ENCODE results near the gene CLNS1A. TPM values are rescaled to one million over a fixed set of nuclear protein-coding genes. Genes with fewer than 3 reads are reported as not detected.

The CLNS1A gene
- polyA plus RNA-seq, 1 donor (not counting 4 experiments of a cell fraction or from before 2014, with no cell fraction given): 208 TPM

DNA sequence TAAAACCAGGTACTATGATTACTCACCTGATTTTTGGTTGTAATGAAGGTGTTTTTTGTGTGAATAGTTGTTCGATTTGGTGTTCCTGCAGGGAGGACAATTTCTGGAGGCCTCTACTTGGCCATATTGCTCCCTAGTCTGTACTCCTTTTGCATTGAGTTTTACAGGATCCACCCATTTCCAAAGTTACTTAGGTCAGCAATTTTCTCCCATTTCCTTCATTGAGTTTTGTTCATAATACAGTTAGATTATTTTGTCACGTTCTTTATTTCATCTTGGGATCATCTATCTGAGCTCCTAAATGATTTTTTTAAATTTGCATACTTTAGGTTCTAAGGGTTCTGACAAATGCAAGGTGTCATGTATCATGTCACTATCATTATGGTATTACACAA is 67.9 kb downstream of the CLNS1A start:
- no peak for FAIRE-seq
- dilution Hi-C loops (cut with MboI; ENCODE audit: extremely low pct_ligation_motif_present, low sequenced_read_pairs): no loop called here

DNA sequence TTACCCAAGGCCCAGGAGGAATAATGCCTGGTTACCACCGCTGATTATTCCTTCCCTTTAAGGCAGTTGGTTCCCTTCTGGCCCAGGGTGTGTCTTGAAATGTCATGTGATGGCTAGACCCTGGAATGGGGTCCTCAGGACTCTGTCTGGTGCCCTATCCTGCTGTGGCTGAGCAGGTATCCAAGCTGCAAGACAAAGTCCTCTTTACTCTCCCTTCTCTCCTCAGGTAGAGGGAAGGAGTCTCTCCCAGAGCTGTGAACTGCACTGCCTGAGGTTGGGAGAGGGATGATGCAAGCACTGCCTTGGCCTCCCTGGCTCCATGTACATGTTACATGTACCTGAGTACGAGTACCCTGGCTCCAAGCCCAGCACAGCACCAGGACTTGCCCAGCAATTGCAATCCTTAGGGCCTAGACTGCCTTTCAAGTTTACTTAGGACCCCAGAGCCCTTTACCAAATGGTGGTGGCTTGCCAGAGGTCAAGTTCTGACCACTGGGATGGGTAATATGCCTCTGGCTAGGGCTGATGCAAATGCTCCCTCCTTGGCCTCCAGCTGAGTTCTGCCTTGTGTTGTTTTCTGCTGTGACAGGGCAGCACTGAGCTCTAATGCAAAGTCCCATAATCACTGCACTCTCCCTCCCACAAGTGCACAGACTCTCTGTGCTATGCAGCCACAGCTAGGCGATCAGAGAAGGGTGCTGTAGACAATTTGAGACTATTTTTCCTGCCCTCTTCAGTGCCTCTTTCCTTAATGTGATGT is 68.5 kb downstream of the CLNS1A start:
- DNase-seq (ENCODE audit: low read depth, low spot score) (no peak), FAIRE-seq (no peak)
- H3K4me1 ChIP-seq (ENCODE audit: control insufficient read depth, extremely low read depth, insufficient read depth, low read length): peaks cover 3% of the 10 kb centered on the region
- H3K4me2 ChIP-seq (ENCODE audit: control insufficient read depth, extremely low read depth, insufficient read depth, low read depth, low read length): no peak overlapping the region
- H3K27me3 ChIP-seq (ENCODE audit: control insufficient read depth, extremely low read depth, insufficient read depth, low read length): no peaks in the 10 kb centered on the region
- H3K9ac ChIP-seq (ENCODE audit: control insufficient read depth, extremely low read depth, insufficient read depth, low read length): no peak overlapping the region
- H3K36me3 ChIP-seq (ENCODE audit: control insufficient read depth in 2 of 2, extremely low read depth in 1 of 2, insufficient read depth in 2 of 2, low read length in 2 of 2): no peaks in the 10 kb centered on the region
- H3K9me3 ChIP-seq (ENCODE audit: control insufficient read depth, low read depth, low read length): no peaks in the 10 kb centered on the region
- H3K79me2 ChIP-seq (ENCODE audit: control insufficient read depth, insufficient read depth, low read length): no peaks in the 10 kb centered on the region
- dilution Hi-C loops (cut with MboI; ENCODE audit: extremely low pct_ligation_motif_present, low sequenced_read_pairs): no loop called here
- H2AFZ ChIP-seq (ENCODE audit: control insufficient read depth, low read length): no peak overlapping the region
- no peak for TF ChIP-seq EZH2 (IDR thresholded peaks at IDR 0.05; ENCODE audit: low read length)
- TF ChIP-seq CTCF (optimal IDR thresholded peaks at IDR 0.05 in 1 of 3, IDR thresholded peaks at IDR 0.05 in 1 of 3, conservative IDR thresholded peaks at IDR 0.05 in 1 of 3; ENCODE audit: extremely low read depth in 1 of 3, insufficient read depth in 2 of 3, low read length in 3 of 3): no peak
- no peak overlapping the region for H3K27ac ChIP-seq (ENCODE audit: control insufficient read depth, insufficient read depth, low read length)
- no peak overlapping the region for H3K4me3 ChIP-seq (ENCODE audit: control insufficient read depth in 2 of 3, extremely low read depth in 1 of 3, insufficient read depth in 2 of 3, low read depth in 1 of 3, low read length in 3 of 3)
- H3K9me1 ChIP-seq (ENCODE audit: control insufficient read depth, extremely low read depth, insufficient read depth, low read length): no peaks in the 10 kb centered on the region
- no peaks in the 10 kb centered on the region for H4K20me1 ChIP-seq (ENCODE audit: control insufficient read depth, extremely low read depth, insufficient read depth, low read length)

More for the DNA sequence above, 67.9 kb downstream of the CLNS1A start:
- Histone ChIP-seq H2AFZ (ENCODE audit: control insufficient read depth, low read length) (no peak overlapping the region), H3K79me2 (ENCODE audit: control insufficient read depth, insufficient read depth, low read length) (no peaks in the 10 kb centered on the region), H3K36me3 (ENCODE audit: control insufficient read depth in 2 of 2, extremely low read depth in 1 of 2, insufficient read depth in 2 of 2, low read length in 2 of 2) (no peaks in the 10 kb centered on the region), H3K9me1 (ENCODE audit: control insufficient read depth, extremely low read depth, insufficient read depth, low read length) (no peaks in the 10 kb centered on the region), H3K4me3 (ENCODE audit: control insufficient read depth in 2 of 3, extremely low read depth in 1 of 3, insufficient read depth in 2 of 3, low read depth in 1 of 3, low read length in 3 of 3) (no peak overlapping the region), H3K9me3 (ENCODE audit: control insufficient read depth, low read depth, low read length) (no peaks in the 10 kb centered on the region), H3K4me1 (ENCODE audit: control insufficient read depth, extremely low read depth, insufficient read depth, low read length) (peaks cover 3% of the 10 kb centered on the region), H3K27me3 (ENCODE audit: control insufficient read depth, extremely low read depth, insufficient read depth, low read length) (no peaks in the 10 kb centered on the region), H3K9ac (ENCODE audit: control insufficient read depth, extremely low read depth, insufficient read depth, low read length) (no peak overlapping the region), H3K27ac (ENCODE audit: control insufficient read depth, insufficient read depth, low read length) (no peak overlapping the region), H3K4me2 (ENCODE audit: control insufficient read depth, extremely low read depth, insufficient read depth, low read depth, low read length) (no peak overlapping the region), H4K20me1 (ENCODE audit: control insufficient read depth, extremely low read depth, insufficient read depth, low read length) (no peaks in the 10 kb centered on the region)
- DNase-seq (ENCODE audit: low read depth, low spot score): no peak
- TF ChIP-seq EZH2 (IDR thresholded peaks at IDR 0.05; ENCODE audit: low read length): no peak
- no peak for TF ChIP-seq CTCF (optimal IDR thresholded peaks at IDR 0.05 in 1 of 3, IDR thresholded peaks at IDR 0.05 in 1 of 3, conservative IDR thresholded peaks at IDR 0.05 in 1 of 3; ENCODE audit: extremely low read depth in 1 of 3, insufficient read depth in 2 of 3, low read length in 3 of 3)

Data from keratinocyte (primary cell).